Glutamatergic neuron (in vitro differentiated cells): ENCODE results near the gene PRXL2A. TPM values are rescaled to one million over a fixed set of nuclear protein-coding genes. Genes with fewer than 3 reads are reported as not detected.

Experiments
- DNase-seq: peaks from one replicate; pipeline ENCODE4 v3.0.0; 2022
- H3K27ac Mint-ChIP-seq: one replicate; pipeline ENCODE4 v1.8.0; 2020; ENCODE audit warnings: mild to moderate bottlenecking, mixed read lengths, inconsistent platforms; ENCODE audit not compliant: unreplicated experiment
- H3K27me3 Mint-ChIP-seq: one replicate; pipeline ENCODE4 v1.8.0; 2020; ENCODE audit warnings: mild to moderate bottlenecking, moderate library complexity, mixed read lengths, inconsistent platforms; ENCODE audit not compliant: unreplicated experiment
- H3K36me3 Mint-ChIP-seq: one replicate; pipeline ENCODE4 v1.8.0; 2020; ENCODE audit warnings: mild to moderate bottlenecking, mixed read lengths, inconsistent platforms; ENCODE audit not compliant: unreplicated experiment
- H3K4me1 Mint-ChIP-seq: one replicate; pipeline ENCODE4 v1.8.0; 2020; ENCODE audit warnings: mild to moderate bottlenecking, low read depth, mixed read lengths, inconsistent platforms; ENCODE audit not compliant: unreplicated experiment
- H3K4me3 Mint-ChIP-seq: one replicate; pipeline ENCODE4 v1.8.0; 2020; ENCODE audit warnings: mild to moderate bottlenecking, mixed read lengths, inconsistent platforms; ENCODE audit not compliant: unreplicated experiment
- H3K9me3 Mint-ChIP-seq: one replicate; pipeline ENCODE4 v1.8.0; 2020; ENCODE audit warnings: mild to moderate bottlenecking, moderate library complexity, mixed read lengths, inconsistent platforms; ENCODE audit not compliant: unreplicated experiment
- total RNA-seq: library from RNA; stranded (reverse); fragmentation: NEBNext Ultra II Directional; extraction: Animal tissue kit (Norgen Biotek cat#: 25700); gene quantifications from one replicate; pipeline ENCODE4 v1.2.1, GENCODE V29; 2021; ENCODE audit not compliant: unreplicated experiment
- TF ChIP-seq, protein P1 (sequence below): fragments of 200-600 bp; sonication (generic); IDR thresholded peaks from one replicate; pipeline ENCODE4 v1.5.0; 2021; ENCODE audit not compliant: partially characterized antibody, unreplicated experiment

PRXL2A gene
- total RNA-seq, 1 donor from 2014 or later = 164 TPM

GRCh38 chr10:80448209-80448942, 40.0 kb downstream of the PRXL2A start:
- H3K4me1 Mint-ChIP-seq = peaks cover 18% of the 10 kb centered on the region
- no peak for DNase-seq
- TF ChIP-seq, protein P1, sequence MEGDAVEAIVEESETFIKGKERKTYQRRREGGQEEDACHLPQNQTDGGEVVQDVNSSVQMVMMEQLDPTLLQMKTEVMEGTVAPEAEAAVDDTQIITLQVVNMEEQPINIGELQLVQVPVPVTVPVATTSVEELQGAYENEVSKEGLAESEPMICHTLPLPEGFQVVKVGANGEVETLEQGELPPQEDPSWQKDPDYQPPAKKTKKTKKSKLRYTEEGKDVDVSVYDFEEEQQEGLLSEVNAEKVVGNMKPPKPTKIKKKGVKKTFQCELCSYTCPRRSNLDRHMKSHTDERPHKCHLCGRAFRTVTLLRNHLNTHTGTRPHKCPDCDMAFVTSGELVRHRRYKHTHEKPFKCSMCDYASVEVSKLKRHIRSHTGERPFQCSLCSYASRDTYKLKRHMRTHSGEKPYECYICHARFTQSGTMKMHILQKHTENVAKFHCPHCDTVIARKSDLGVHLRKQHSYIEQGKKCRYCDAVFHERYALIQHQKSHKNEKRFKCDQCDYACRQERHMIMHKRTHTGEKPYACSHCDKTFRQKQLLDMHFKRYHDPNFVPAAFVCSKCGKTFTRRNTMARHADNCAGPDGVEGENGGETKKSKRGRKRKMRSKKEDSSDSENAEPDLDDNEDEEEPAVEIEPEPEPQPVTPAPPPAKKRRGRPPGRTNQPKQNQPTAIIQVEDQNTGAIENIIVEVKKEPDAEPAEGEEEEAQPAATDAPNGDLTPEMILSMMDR = no peak
- peaks cover 10% of the 10 kb centered on the region for H3K27me3 Mint-ChIP-seq
- H3K4me3 Mint-ChIP-seq = no peak overlapping the region
- peaks cover 5% of the 10 kb centered on the region for H3K36me3 Mint-ChIP-seq
- no peak overlapping the region for H3K27ac Mint-ChIP-seq
- peaks cover 10% of the 10 kb centered on the region for H3K9me3 Mint-ChIP-seq

DNA sequence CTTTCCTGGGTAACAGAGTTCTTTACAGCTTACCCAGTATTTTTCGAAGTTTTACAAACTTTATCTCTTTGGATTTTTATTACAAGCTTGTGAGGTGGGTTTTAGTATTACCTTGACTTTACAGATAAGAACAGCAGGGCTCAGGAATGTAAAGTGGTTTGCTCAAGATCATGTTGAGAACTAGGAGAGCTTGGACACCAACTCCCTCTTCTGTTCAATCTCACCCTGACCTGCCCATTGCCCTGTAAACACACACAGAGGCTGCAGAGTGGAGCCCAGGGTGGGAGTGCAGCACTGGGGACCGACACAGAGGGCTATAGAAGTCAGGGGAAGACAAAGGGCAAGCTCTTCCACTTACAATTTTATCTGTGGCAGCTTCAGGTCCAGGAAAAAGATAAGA, 41.2 kb downstream of the PRXL2A start:
- H3K4me1 Mint-ChIP-seq = peaks cover 7% of the 10 kb centered on the region

GRCh38 chr10:80451132-80451531, 42.8 kb downstream of the PRXL2A start:
- H3K27me3 Mint-ChIP-seq = peaks cover 16% of the 10 kb centered on the region
- H3K27ac Mint-ChIP-seq = no peak overlapping the region
- peaks cover 15% of the 10 kb centered on the region for H3K9me3 Mint-ChIP-seq
- no peak overlapping the region for H3K4me3 Mint-ChIP-seq
- peaks cover 6% of the 10 kb centered on the region for H3K4me1 Mint-ChIP-seq
- TF ChIP-seq, protein P1 = no peak
- DNase-seq = no peak
- peaks cover 5% of the 10 kb centered on the region for H3K36me3 Mint-ChIP-seq

More for the DNA sequence above, 41.2 kb downstream of the PRXL2A start:
- Mint-ChIP-seq H3K4me3 (no peak overlapping the region), H3K27me3 (peaks cover 9% of the 10 kb centered on the region), H3K27ac (no peak overlapping the region), H3K9me3 (peaks cover 8% of the 10 kb centered on the region), H3K36me3 (peaks cover 5% of the 10 kb centered on the region)
- TF ChIP-seq, protein P1 = no peak
- DNase-seq = no peak

GRCh38 chr10:80452069-80452468, 43.7 kb downstream of the PRXL2A start:
- H3K27me3 Mint-ChIP-seq = peaks cover 16% of the 10 kb centered on the region
- H3K4me1 Mint-ChIP-seq = peaks cover 6% of the 10 kb centered on the region
- no peak overlapping the region for H3K27ac Mint-ChIP-seq
- H3K4me3 Mint-ChIP-seq = no peak overlapping the region
- H3K36me3 Mint-ChIP-seq = peaks cover 4% of the 10 kb centered on the region
- TF ChIP-seq, protein P1 = no peak
- H3K9me3 Mint-ChIP-seq = peaks cover 12% of the 10 kb centered on the region
- DNase-seq = no peak

- Mint-ChIP-seq H3K4me1 (peaks cover 6% of the 10 kb centered on the region), H3K27me3 (peaks cover 13% of the 10 kb centered on the region), H3K4me3 (no peak overlapping the region), H3K27ac (no peak overlapping the region), H3K36me3 (no peaks in the 10 kb centered on the region), H3K9me3 (peaks cover 10% of the 10 kb centered on the region)
- TF ChIP-seq, protein P1 = no peak
- no peak for DNase-seq
These were observed 44.3 kb downstream of the PRXL2A start for GRCh38 chr10:80452640-80453039.
